ENCODE results near the gene ZSCAN16.

Gene ZSCAN16

DNA sequence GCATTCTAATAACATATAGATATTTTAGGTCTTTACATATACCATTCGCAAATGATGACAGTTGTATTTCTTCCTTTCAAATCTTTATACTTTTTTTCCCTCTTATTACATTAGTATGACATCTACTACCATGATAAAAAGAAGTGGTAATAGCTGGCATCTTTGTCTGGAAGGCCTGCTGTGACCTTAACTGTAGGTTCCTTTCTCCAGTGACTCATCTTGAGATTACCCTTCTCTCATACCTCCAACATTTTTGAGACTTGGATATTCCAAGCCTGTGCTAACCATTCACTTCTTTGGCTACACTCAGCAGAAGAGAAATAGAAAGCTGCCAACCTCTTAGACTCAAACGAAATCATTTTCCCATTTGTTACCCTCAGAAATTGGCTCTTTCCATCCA is 47.6 kb downstream of the ZSCAN16 start:
- DNase-seq (ENCODE audit: low spot score) = no peak

DNA sequence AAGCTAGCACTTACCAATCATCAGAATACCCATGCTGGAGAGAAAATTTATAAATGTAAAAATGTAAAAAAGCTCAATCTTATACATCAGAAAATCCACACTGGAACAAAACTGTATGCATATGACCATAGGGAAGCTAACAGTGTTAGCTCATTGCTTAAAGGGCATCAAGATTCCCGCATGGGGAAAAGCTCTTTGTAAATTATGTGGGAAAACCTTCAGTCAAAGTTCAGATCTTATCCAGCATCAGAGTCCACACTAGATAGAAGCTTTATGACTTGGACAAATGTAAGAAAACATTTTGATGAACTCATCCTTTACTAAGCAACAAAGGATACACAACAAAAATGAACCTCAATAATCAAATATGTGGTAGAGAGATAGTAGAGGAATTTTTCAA is 52.0 kb downstream of the ZSCAN16 start:
- DNase-seq (ENCODE audit: low spot score) = no peak

Measured in CD4-positive, alpha-beta T cell treated with Interleukin-6 at 100 ng/mL for 8 hours (primary cell).